Natural killer cell (primary cell): ENCODE results near the gene PRADC1. TPM values are rescaled to one million over a fixed set of nuclear protein-coding genes. Genes with fewer than 3 reads are reported as not detected.

Experiments
- ATAC-seq, 3 donors: fragments of 150-1000 bp in 2 of 3; fragments of 200-7000 bp in 1 of 3; cut with Tn5 transposase; 1 replicate in 1 of 3; 2 replicates in 2 of 3; pipeline ENCODE4 v1.10.0; 2021; ENCODE audit warnings: mild to moderate bottlenecking in 2 of 3, moderate library complexity in 2 of 3
- DNase-seq, 2 donors: peaks; one replicate each; pipeline versions ENCODE4 v3.0.0 to v3.0.0-alpha.2; 2013 to 2021; ENCODE audit warnings: mixed read lengths in 1 of 2
- H3K27ac ChIP-seq: one replicate; pipeline ENCODE4 v1.5.1; 2013; ENCODE audit warnings: mild to moderate bottlenecking, low read length
- H3K27me3 ChIP-seq: one replicate; pipeline ENCODE4 v1.6.1; 2013; ENCODE audit warnings: low read length; ENCODE audit not compliant: control insufficient read depth, insufficient read depth
- H3K36me3 ChIP-seq: one replicate; pipeline ENCODE4 v1.6.1; 2013; ENCODE audit warnings: low read length; ENCODE audit not compliant: control insufficient read depth, insufficient read depth
- H3K4me1 ChIP-seq: one replicate; pipeline ENCODE4 v1.6.1; 2013; ENCODE audit warnings: low read length; ENCODE audit not compliant: control insufficient read depth, insufficient read depth
- H3K4me3 ChIP-seq: one replicate; pipeline ENCODE4 v1.5.1; 2013; ENCODE audit warnings: low read length
- H3K9me3 ChIP-seq: one replicate; pipeline ENCODE4 v1.6.1; 2013; ENCODE audit warnings: low read length; ENCODE audit not compliant: control insufficient read depth, insufficient read depth
- H3K27ac Mint-ChIP-seq, 2 donors: one replicate each; pipeline ENCODE4 v1.8.0; 2022; ENCODE audit warnings: mild to moderate bottlenecking in 2 of 2, mixed read lengths in 2 of 2, moderate library complexity in 1 of 2
- H3K27me3 Mint-ChIP-seq, 2 donors: one replicate each; pipeline ENCODE4 v1.8.0; 2022; ENCODE audit warnings: low read depth in 2 of 2, mixed read lengths in 2 of 2
- H3K36me3 Mint-ChIP-seq: one replicate; pipeline ENCODE4 v1.8.0; 2022; ENCODE audit warnings: mixed read lengths
- H3K4me1 Mint-ChIP-seq, 2 donors: one replicate each; pipeline ENCODE4 v1.8.0; 2022; ENCODE audit warnings: mixed read lengths in 2 of 2
- H3K4me3 Mint-ChIP-seq: one replicate; pipeline ENCODE4 v1.8.0; 2022; ENCODE audit warnings: mild to moderate bottlenecking, moderate library complexity, mixed read lengths
- H3K9me3 Mint-ChIP-seq, 2 donors: one replicate each; pipeline ENCODE4 v1.8.0; 2022; ENCODE audit warnings: mixed read lengths in 2 of 2
- WGBS: methylation state at CpG from one replicate; pipeline ENCODE4 v1.1.7; 2013; ENCODE audit warnings: missing lambda C conversion rate; ENCODE audit not compliant: insufficient coverage; 5-methylcytosine and 5-hydroxymethylcytosine counted together
- intact Hi-C: fragments of 100-400 bp; cut with micrococcal nuclease; formaldehyde crosslinking; loops from one replicate; pipeline ENCODE4 v1.14.2; 2022
- total RNA-seq, 4 donors: library from RNA; stranded (reverse); fragments of 120-200 nt in 1 of 4; gene quantifications; one replicate each; pipeline versions ENCODE4 v1.2.3 to v1.2.4, GENCODE V29; 2013 to 2022
- TF ChIP-seq, protein P1 (sequence below): fragments of 200-600 bp; IDR thresholded peaks from one replicate; pipeline ENCODE4 v1.8.0; 2022; ENCODE audit warnings: antibody characterized with exemption

Gene PRADC1
- total RNA-seq, 3 donors from 2014 or later (not counting 1 experiment from before 2014, with no cell fraction given) = 8.3 to 9.7 (median 9.1) TPM

DNA sequence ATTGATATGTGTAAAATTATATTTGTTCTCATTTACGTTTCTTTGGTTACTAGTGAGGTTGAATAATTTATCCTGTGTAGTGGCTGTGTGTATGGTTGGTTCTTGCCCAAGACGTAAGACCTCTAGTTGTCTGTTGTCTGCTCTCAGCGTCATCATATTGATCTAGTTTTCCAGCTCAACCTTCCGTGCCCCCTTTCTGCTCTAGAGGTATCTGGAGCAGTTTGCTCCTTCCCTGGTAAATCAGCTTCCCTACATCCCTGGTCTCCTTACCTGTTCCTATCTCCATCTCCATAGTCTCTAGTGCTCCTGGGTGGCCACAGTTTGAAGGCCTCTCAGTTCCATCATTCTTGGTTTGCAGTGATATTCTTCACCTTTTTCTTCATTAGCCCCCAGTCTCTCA, 17.8 kb downstream of the PRADC1 start:
- intact Hi-C loops = no loop called here
- no peaks in the 10 kb centered on the region for H3K36me3 Mint-ChIP-seq

GRCh38 chr2:73214120-73215035, 18.7 kb downstream of the PRADC1 start, which contains the start of gene SMYD5:
TSS of gene SMYD5 (plus strand) at chr2:73214245. CDS start at chr2:73214267, 22 bp downstream.
- intact Hi-C loops = loop anchor here (1.0 to 5.0 kb wide), 2 partner anchors 19 to 78 kb away; partner anchors contain the start of genes EGR4 and PRADC1
- TF ChIP-seq, protein P1, sequence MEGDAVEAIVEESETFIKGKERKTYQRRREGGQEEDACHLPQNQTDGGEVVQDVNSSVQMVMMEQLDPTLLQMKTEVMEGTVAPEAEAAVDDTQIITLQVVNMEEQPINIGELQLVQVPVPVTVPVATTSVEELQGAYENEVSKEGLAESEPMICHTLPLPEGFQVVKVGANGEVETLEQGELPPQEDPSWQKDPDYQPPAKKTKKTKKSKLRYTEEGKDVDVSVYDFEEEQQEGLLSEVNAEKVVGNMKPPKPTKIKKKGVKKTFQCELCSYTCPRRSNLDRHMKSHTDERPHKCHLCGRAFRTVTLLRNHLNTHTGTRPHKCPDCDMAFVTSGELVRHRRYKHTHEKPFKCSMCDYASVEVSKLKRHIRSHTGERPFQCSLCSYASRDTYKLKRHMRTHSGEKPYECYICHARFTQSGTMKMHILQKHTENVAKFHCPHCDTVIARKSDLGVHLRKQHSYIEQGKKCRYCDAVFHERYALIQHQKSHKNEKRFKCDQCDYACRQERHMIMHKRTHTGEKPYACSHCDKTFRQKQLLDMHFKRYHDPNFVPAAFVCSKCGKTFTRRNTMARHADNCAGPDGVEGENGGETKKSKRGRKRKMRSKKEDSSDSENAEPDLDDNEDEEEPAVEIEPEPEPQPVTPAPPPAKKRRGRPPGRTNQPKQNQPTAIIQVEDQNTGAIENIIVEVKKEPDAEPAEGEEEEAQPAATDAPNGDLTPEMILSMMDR = no peak
- Mint-ChIP-seq H3K4me1 (peaks cover 17 to 26% of the 10 kb centered on the region in 2 donors), H3K27me3 (peaks cover 0 to 8% of the 10 kb centered on the region in 2 donors), H3K27ac (peak within 1 kb of the TSS; percentile 77 to 88), H3K36me3 (no peaks in the 10 kb centered on the region), H3K4me3 (peak within 1 kb of the TSS; percentile 94), H3K9me3 (no peaks in the 10 kb centered on the region)
- ATAC-seq (peak; percentile 96 to 98 (median 97)), DNase-seq (peak; percentile 85 to 94)
- 1% methylated on average over 63 of the region's 64 CpGs for WGBS
- no peak within 1 kb of the TSS for H3K27ac ChIP-seq
- H3K36me3 ChIP-seq = no peaks in the 10 kb centered on the region
- peaks cover 21% of the 10 kb centered on the region for H3K4me1 ChIP-seq
- no peaks in the 10 kb centered on the region for H3K27me3 ChIP-seq
- no peaks in the 10 kb centered on the region for H3K9me3 ChIP-seq
- H3K4me3 ChIP-seq = peak within 1 kb of the TSS; percentile 68

More for the DNA sequence above, 17.8 kb downstream of the PRADC1 start:
- H3K9me3 Mint-ChIP-seq = no peaks in the 10 kb centered on the region
- TF ChIP-seq, protein P1 = no peak
- Histone ChIP-seq H3K36me3 (peaks cover 4% of the 10 kb centered on the region), H3K27ac (no peak overlapping the region), H3K4me3 (no peak overlapping the region), H3K9me3 (no peaks in the 10 kb centered on the region), H3K27me3 (no peaks in the 10 kb centered on the region), H3K4me1 (peaks cover 21% of the 10 kb centered on the region)
- H3K4me3 Mint-ChIP-seq = peak overlapping the region; percentile 94
- DNase-seq (no peak), ATAC-seq (no peak)
- H3K4me1 Mint-ChIP-seq = peaks cover 17 to 26% of the 10 kb centered on the region in 2 donors
- H3K27ac Mint-ChIP-seq = no peak overlapping the region
- 91% methylated on average over 4 of the region's 4 CpGs for WGBS
- H3K27me3 Mint-ChIP-seq = peaks cover 0 to 2% of the 10 kb centered on the region in 2 donors

DNA sequence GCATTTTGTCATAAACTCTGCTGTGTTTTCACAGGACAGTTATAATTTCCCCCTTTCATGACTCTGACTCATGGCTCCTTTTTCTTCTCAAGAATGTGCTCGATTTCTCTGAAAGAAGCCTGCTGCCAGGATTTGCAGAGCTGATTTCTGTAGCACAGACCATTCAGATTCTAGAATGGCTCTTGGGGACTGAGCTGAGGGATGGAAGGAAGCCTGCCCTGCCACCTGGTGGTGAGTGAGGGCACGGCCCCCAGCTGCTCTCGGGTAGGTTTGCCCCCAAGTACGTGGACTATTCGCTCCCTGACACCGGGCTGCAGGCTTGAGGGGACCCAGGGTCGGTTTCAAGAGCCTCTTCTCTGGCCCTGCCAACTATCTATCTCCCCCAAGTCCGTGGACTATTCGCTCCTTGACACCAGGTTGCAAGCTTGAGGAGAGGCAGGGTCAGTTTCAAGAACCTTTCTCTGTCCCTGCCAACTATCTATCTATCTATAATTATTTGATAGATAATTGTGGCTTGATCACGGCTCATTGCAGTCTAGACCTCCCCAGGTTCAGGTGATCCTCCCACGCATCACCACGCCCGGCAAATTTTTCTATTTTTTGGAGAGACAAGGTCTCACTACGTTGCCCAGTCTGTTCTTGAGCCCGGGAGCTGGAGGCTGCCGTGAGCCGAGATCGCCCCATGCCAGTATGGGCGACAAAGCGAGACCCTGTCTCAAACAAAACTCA, 20.4 kb downstream of the PRADC1 start:
- H3K36me3 Mint-ChIP-seq = no peaks in the 10 kb centered on the region
- TF ChIP-seq, protein P1 = peak; percentile 94
- WGBS = 52% methylated on average over 20 of the region's 20 CpGs
- no peaks in the 10 kb centered on the region for H3K27me3 ChIP-seq
- no peak overlapping the region for H3K4me3 ChIP-seq
- intact Hi-C loops = loop anchor here (1.0 to 5.0 kb wide), 2 partner anchors 80 to 127 kb away; partner anchors contain the start of gene EGR4
- no peaks in the 10 kb centered on the region for H3K9me3 ChIP-seq
- H3K27ac Mint-ChIP-seq = no peak overlapping the region
- no peaks in the 10 kb centered on the region for H3K36me3 ChIP-seq
- no peak overlapping the region for H3K4me3 Mint-ChIP-seq
- ATAC-seq (peak; percentile 69 to 78 (median 76)), DNase-seq (peak; percentile 68 to 87)
- no peak overlapping the region for H3K27ac ChIP-seq
- H3K4me1 Mint-ChIP-seq = peaks cover 17 to 26% of the 10 kb centered on the region in 2 donors
- H3K27me3 Mint-ChIP-seq = peaks cover 8 to 14% of the 10 kb centered on the region in 2 donors
- H3K9me3 Mint-ChIP-seq = no peaks in the 10 kb centered on the region
- peaks cover 21% of the 10 kb centered on the region for H3K4me1 ChIP-seq
